NB4 (cell line): ENCODE measurements around the gene CTDP1.

Source experiments
- MYC ChIP-seq: IDR thresholded peaks from 2 replicates; pipeline ENCODE4 v1.6.1; 2011; ENCODE audit warnings: low read depth, low read length
- POLR2A ChIP-seq: IDR thresholded peaks from 2 replicates; pipeline ENCODE4 v1.6.1; 2011; ENCODE audit warnings: mild to moderate bottlenecking; ENCODE audit not compliant: insufficient read length; ENCODE audit errors: extremely low read depth
- TF ChIP-seq, protein P1 (sequence below): IDR thresholded peaks from one replicate; pipeline ENCODE4 v1.5.1; 2012; ENCODE audit warnings: low read depth, low read length
- TF ChIP-seq, protein P2 (sequence below): IDR thresholded peaks from 2 replicates; pipeline ENCODE4 v1.6.1; 2011; ENCODE audit warnings: low read depth, low read length

DNA sequence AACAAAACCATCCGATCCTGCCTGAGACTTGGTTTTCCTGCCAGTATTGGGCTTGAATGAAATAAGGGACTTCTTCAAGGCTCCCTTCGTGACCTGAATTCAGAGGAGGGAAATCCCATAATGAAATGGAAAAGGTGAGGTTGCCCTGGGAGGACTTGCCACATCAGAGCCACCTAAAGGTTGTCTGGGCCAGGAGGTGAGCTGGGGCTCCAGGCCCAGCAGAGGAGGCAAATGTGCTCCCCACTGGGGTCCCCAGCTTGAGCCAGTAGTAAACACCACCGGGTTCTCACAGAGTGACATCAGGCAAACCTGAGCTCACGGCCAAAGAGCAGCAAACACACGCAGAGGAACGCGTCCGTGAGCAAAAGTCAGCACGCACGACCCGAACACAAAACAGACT lies 28.6 kb upstream of the CTDP1 start:
- TF ChIP-seq, protein P1, sequence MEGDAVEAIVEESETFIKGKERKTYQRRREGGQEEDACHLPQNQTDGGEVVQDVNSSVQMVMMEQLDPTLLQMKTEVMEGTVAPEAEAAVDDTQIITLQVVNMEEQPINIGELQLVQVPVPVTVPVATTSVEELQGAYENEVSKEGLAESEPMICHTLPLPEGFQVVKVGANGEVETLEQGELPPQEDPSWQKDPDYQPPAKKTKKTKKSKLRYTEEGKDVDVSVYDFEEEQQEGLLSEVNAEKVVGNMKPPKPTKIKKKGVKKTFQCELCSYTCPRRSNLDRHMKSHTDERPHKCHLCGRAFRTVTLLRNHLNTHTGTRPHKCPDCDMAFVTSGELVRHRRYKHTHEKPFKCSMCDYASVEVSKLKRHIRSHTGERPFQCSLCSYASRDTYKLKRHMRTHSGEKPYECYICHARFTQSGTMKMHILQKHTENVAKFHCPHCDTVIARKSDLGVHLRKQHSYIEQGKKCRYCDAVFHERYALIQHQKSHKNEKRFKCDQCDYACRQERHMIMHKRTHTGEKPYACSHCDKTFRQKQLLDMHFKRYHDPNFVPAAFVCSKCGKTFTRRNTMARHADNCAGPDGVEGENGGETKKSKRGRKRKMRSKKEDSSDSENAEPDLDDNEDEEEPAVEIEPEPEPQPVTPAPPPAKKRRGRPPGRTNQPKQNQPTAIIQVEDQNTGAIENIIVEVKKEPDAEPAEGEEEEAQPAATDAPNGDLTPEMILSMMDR, result no peak
- TF ChIP-seq POLR2A, result no peak
- TF ChIP-seq, protein P2, sequence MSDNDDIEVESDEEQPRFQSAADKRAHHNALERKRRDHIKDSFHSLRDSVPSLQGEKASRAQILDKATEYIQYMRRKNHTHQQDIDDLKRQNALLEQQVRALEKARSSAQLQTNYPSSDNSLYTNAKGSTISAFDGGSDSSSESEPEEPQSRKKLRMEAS, result no peak
- TF ChIP-seq MYC, result no peak
